GM12878 (cell line): ENCODE data around the gene ZNF646. TPM values are rescaled to one million over a fixed set of nuclear protein-coding genes. Genes with fewer than 3 reads are reported as not detected.

ENCODE experiments used
- ATAC-seq: fragments of 200-7000 bp; cut with Tn5 transposase; 3 replicates; pipeline ENCODE4 v1.9.1; 2020; ENCODE audit warnings: mild to moderate bottlenecking, moderate library complexity
- BruUV-seq: library from RNA; stranded (reverse); fragments of 400-500 nt; replicated peaks from 2 replicates; lab custom pipeline; 2021; lab: Mats Ljungman, UMichigan
- CTCF ChIA-PET: fragments of 300-600 bp; sonication (Branson Sonifier 250); formaldehyde crosslinking; extraction: SDS; loops from one replicate; lab custom pipeline; 2021; ENCODE audit warnings: inconsistent platforms; lab: Yijun Ruan, JAX
- POLR2A ChIA-PET: fragments of 350-600 bp; formaldehyde crosslinking; extraction: SDS; loops from one replicate; lab custom pipeline; 2021; ENCODE audit warnings: inconsistent platforms; lab: Charles Lee
- RAD21 ChIA-PET: fragments of 300-600 bp; sonication (Branson Sonifier 250); formaldehyde crosslinking; loops from one replicate; lab custom pipeline; 2023; ENCODE audit warnings: antibody characterized with exemption; ENCODE audit not compliant: unreplicated experiment; lab: Charles Lee
- SMC1A ChIA-PET: fragments of 300-600 bp; sonication (Branson Sonifier 250); formaldehyde crosslinking; loops from one replicate; lab custom pipeline; 2023; ENCODE audit not compliant: unreplicated experiment, uncharacterized antibody; lab: Charles Lee
- DNase-seq: peaks from one replicate; pipeline ENCODE4 v3.0.0-alpha.2; 2011; ENCODE audit warnings: low read depth, low spot score
- FAIRE-seq: peaks from 3 replicates; lab custom pipeline; 2011; peaks lifted over from hg19 to GRCh38; lab: Jason Lieb, UNC
- H2AFZ ChIP-seq: 2 replicates; pipeline ENCODE4 v1.6.0; 2011; ENCODE audit warnings: low read depth, low read length, control low read depth; ENCODE audit not compliant: control insufficient read depth
- H3K27ac ChIP-seq: 2 replicates; pipeline ENCODE4 v1.5.1; 2011; ENCODE audit warnings: control low read depth; ENCODE audit not compliant: control insufficient read depth, insufficient read depth
- H3K27me3 ChIP-seq, 2 experiments: replicated peaks in 1 of 2; 2 replicates each; pipeline versions ENCODE4 v1.6.0 to v1.6.1; 2011; ENCODE audit warnings: low read length in 1 of 2; ENCODE audit not compliant: control insufficient read depth in 2 of 2, insufficient read depth in 2 of 2
- H3K36me3 ChIP-seq, 2 experiments: 2 replicates each; pipeline ENCODE4 v1.5.1; 2011; ENCODE audit warnings: low read length in 1 of 2; ENCODE audit not compliant: control insufficient read depth in 2 of 2, insufficient read depth in 2 of 2
- H3K4me1 ChIP-seq: 2 replicates; pipeline ENCODE4 v1.6.1; 2011; ENCODE audit warnings: mild to moderate bottlenecking, low read length, moderate library complexity, mixed read lengths; ENCODE audit not compliant: control insufficient read depth, insufficient read depth
- H3K4me2 ChIP-seq: 2 replicates; pipeline ENCODE4 v1.6.0; 2011; ENCODE audit warnings: control low read depth; ENCODE audit not compliant: control insufficient read depth, insufficient read depth
- H3K4me3 ChIP-seq: fragments of 200-600 bp; sonication (generic); 2 replicates; pipeline ENCODE4 v1.5.1; 2016
- H3K79me2 ChIP-seq: 2 replicates; pipeline ENCODE4 v1.6.0; 2011; ENCODE audit warnings: low read length; ENCODE audit not compliant: control insufficient read depth, insufficient read depth
- H3K9ac ChIP-seq: 2 replicates; pipeline ENCODE4 v1.8.0; 2011; ENCODE audit warnings: low read length, control low read depth, mixed read lengths; ENCODE audit not compliant: control insufficient read depth, insufficient read depth
- H3K9me3 ChIP-seq: replicated peaks from 3 replicates; pipeline ENCODE4 v1.5.1; 2011; ENCODE audit warnings: mild to moderate bottlenecking, low read length; ENCODE audit not compliant: control insufficient read depth, insufficient read depth
- H4K20me1 ChIP-seq: 2 replicates; pipeline ENCODE4 v1.6.0; 2011; ENCODE audit not compliant: control insufficient read depth, insufficient read depth
- ATF7 ChIP-seq: fragments of 450-650 bp; IDR thresholded peaks from 2 replicates; pipeline ENCODE4 v1.6.1; 2016; ENCODE audit warnings: low read depth, mild to moderate bottlenecking
- CHD2 ChIP-seq: IDR thresholded peaks from 2 replicates; pipeline ENCODE4 v1.6.1; 2011; ENCODE audit warnings: low read depth, low read length, improper control_type of control experiment, borderline replicate concordance
- HDGF ChIP-seq: fragments of 450-650 bp; IDR thresholded peaks from 2 replicates; pipeline ENCODE4 v1.6.1; 2016; ENCODE audit warnings: antibody characterized with exemption
- IKZF2 ChIP-seq, 2 experiments: fragments of 450-650 bp; IDR thresholded peaks; 2 replicates each; pipeline ENCODE4 v1.6.1; 2017; ENCODE audit warnings: mild to moderate bottlenecking in 2 of 2, moderate library complexity in 2 of 2
- JUND ChIP-seq: IDR thresholded peaks from 2 replicates; pipeline ENCODE4 v1.6.1; 2012; ENCODE audit warnings: low read depth, mild to moderate bottlenecking, low read length, improper control_type of control experiment, moderate library complexity
- NFYB ChIP-seq: IDR thresholded peaks from 2 replicates; pipeline ENCODE4 v1.6.1; 2011; ENCODE audit warnings: low read depth, mild to moderate bottlenecking, low read length, improper control_type of control experiment, moderate library complexity; ENCODE audit not compliant: insufficient read depth
- NKRF ChIP-seq: fragments of 450-650 bp; conservative IDR thresholded peaks from 2 replicates; pipeline ENCODE4 v1.6.1; 2017; ENCODE audit warnings: mild to moderate bottlenecking, moderate library complexity
- NR2C2 ChIP-seq: IDR thresholded peaks from 2 replicates; pipeline ENCODE4 v1.6.1; 2011; ENCODE audit warnings: borderline replicate concordance, low read depth; ENCODE audit not compliant: control insufficient read depth, insufficient read length
- POLR2AphosphoS5 ChIP-seq: IDR thresholded peaks from 2 replicates; pipeline ENCODE4 v1.6.1; 2011; ENCODE audit warnings: mild to moderate bottlenecking, low read length, inconsistent platforms
- POU2F2 ChIP-seq: IDR thresholded peaks from 3 replicates; pipeline ENCODE4 v1.6.1; 2011; ENCODE audit warnings: low read depth, mild to moderate bottlenecking, low read length, borderline replicate concordance
- SIN3A ChIP-seq: IDR thresholded peaks from 2 replicates; pipeline ENCODE4 v1.6.1; 2012; ENCODE audit warnings: low read depth, low read length, improper control_type of control experiment
- SIX5 ChIP-seq: IDR thresholded peaks from 2 replicates; pipeline ENCODE4 v1.6.1; 2011; ENCODE audit warnings: mild to moderate bottlenecking, low read depth, low read length, moderate library complexity; ENCODE audit not compliant: severe bottlenecking
- SPI1 ChIP-seq: IDR thresholded peaks from 2 replicates; pipeline ENCODE4 v1.6.1; 2011; ENCODE audit warnings: low read depth, mild to moderate bottlenecking, low read length, moderate library complexity, borderline replicate concordance; ENCODE audit not compliant: insufficient read depth
- ZBED1 ChIP-seq: IDR thresholded peaks from 2 replicates; pipeline ENCODE4 v1.6.1; 2016; ENCODE audit warnings: borderline replicate concordance
- WGBS: methylation state at CpG from one replicate; pipeline ENCODE4 v1.1.6; 2016; ENCODE audit warnings: low lambda C conversion rate; ENCODE audit not compliant: insufficient replicate concordance, insufficient coverage; ENCODE audit errors: missing lambda C conversion rate; 5-methylcytosine and 5-hydroxymethylcytosine counted together
- in situ Hi-C: fragments of 300-500 bp; cut with MboI; formaldehyde crosslinking; loops from 9 replicates; pipeline ENCODE4 v1.14.3; 2018; ENCODE audit warnings: mixed read lengths
- intact Hi-C: fragments of 100-400 bp; cut with micrococcal nuclease; formaldehyde crosslinking; loops from one replicate; pipeline ENCODE4 v1.14.2; 2022; ENCODE audit not compliant: unreplicated experiment
- polyA plus RNA-seq, 11 experiments: library from polyadenylated mRNA; depleted of rRNA in 4 of 11; unstranded in 6 of 11; stranded (reverse) in 5 of 11; fragments of >200 nt; fragmentation: Nextera tagmentation in 4 of 11; fragmentation: Illumina TruSeq in 1 of 11; extraction: Ambion mirVana in 4 of 11; extraction: Trizol in 1 of 11; gene quantifications; 1 replicate in 1 of 11; 2 replicates in 10 of 11; pipeline versions ENCODE4 v1.2.1 to v1.2.3, GENCODE V29; 2011 to 2016; ENCODE audit warnings: inconsistent platforms in 2 of 11, missing spikeins in 2 of 11, low read depth in 1 of 11
- total RNA-seq, 4 experiments: library from RNA; depleted of rRNA in 3 of 4; stranded (reverse); fragments of >200 nt in 3 of 4; fragmentation: Illumina TruSeq in 1 of 4; extraction: Trizol in 1 of 4; gene quantifications; 2 replicates each; pipeline versions ENCODE4 v1.2.1 to v1.2.3, GENCODE V29; 2013 to 2021
- TF ChIP-seq, protein P1 (sequence below): IDR thresholded peaks from 2 replicates; pipeline ENCODE4 v1.6.1; 2011; ENCODE audit warnings: low read depth, mild to moderate bottlenecking, low read length, moderate library complexity, borderline replicate concordance; ENCODE audit errors: extremely low read depth
- TF ChIP-seq, protein P2 (sequence below): fragments of 450-650 bp; IDR thresholded peaks from 2 replicates; pipeline ENCODE4 v1.6.1; 2017; ENCODE audit warnings: mild to moderate bottlenecking, moderate library complexity

Gene ZNF646
- total and polyA plus RNA-seq, 10 of the 15 experiments (the other 5 are each of a cell fraction or from before 2014, with no cell fraction given): 0.10 to 21.8 (median 6.4) TPM

- 58% methylated on average over 5 of the region's 5 CpGs for WGBS
- ATAC-seq (peak; percentile 7; the same call in 2 of the 3 replicates), FAIRE-seq (no peak), DNase-seq (no peak)
- Histone ChIP-seq H3K27ac (no peak overlapping the region), H3K79me2 (peaks cover 16% of the 10 kb centered on the region), H3K4me3 (no peak overlapping the region), H3K36me3 (peaks cover 0 to 4% of the 10 kb centered on the region in 2 experiments; a peak in 3 of 4 replicates), H2AFZ (no peak overlapping the region), H3K27me3 (no peaks in the 10 kb centered on the region), H3K9ac (no peak overlapping the region), H4K20me1 (no peaks in the 10 kb centered on the region), H3K9me3 (no peaks in the 10 kb centered on the region), H3K4me1 (peaks cover 9% of the 10 kb centered on the region), H3K4me2 (no peak overlapping the region)
- SMC1A ChIA-PET: interaction anchor here (1.1 kb wide), 1 partner anchor 29 kb away, joined by 5 read pairs; no protein-coding TSS in a partner anchor
- no TSS peak for BruUV-seq
- CTCF ChIA-PET: interaction anchor here (0.7 to 1.6 kb wide), 2 partner anchors 29 to 39 kb away, joined by 3 to 7 read pairs; partner anchors contain the start of genes ZNF646 and ZNF668
- POLR2A ChIA-PET: interaction anchor here (0.5 to 0.6 kb wide), 2 partner anchors 43 to 67 kb away, joined by 3 to 5 read pairs; no protein-coding TSS in a partner anchor
- intact Hi-C loops (loop anchor here (10.0 kb wide), 1 partner anchor 761 kb away; the partner anchor contains the start of gene ZNF267), in situ Hi-C loops (loop anchor here (10.0 kb wide), 1 partner anchor 761 kb away; the partner anchor contains the start of gene ZNF267)
- RAD21 ChIA-PET: no interaction called here
- TF ChIP-seq NFYB (no peak), SIX5 (no peak), POLR2AphosphoS5 (no peak), ATF7 (no peak), SIN3A (no peak), CHD2 (no peak), SPI1 (0 out of 2 replicates have a peak, but pooled peaks have one; percentile 3), NKRF (no peak), NR2C2 (no peak), HDGF (no peak), POU2F2 (no peak), IKZF2 (IDR thresholded peaks at IDR 0.05) (peak; percentile 27 to 37; a peak in 1 of 4 replicates), JUND (no peak), ZBED1 (no peak)
- TF ChIP-seq, protein P1, sequence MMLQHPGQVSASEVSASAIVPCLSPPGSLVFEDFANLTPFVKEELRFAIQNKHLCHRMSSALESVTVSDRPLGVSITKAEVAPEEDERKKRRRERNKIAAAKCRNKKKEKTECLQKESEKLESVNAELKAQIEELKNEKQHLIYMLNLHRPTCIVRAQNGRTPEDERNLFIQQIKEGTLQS: no peak
- TF ChIP-seq, protein P2, sequence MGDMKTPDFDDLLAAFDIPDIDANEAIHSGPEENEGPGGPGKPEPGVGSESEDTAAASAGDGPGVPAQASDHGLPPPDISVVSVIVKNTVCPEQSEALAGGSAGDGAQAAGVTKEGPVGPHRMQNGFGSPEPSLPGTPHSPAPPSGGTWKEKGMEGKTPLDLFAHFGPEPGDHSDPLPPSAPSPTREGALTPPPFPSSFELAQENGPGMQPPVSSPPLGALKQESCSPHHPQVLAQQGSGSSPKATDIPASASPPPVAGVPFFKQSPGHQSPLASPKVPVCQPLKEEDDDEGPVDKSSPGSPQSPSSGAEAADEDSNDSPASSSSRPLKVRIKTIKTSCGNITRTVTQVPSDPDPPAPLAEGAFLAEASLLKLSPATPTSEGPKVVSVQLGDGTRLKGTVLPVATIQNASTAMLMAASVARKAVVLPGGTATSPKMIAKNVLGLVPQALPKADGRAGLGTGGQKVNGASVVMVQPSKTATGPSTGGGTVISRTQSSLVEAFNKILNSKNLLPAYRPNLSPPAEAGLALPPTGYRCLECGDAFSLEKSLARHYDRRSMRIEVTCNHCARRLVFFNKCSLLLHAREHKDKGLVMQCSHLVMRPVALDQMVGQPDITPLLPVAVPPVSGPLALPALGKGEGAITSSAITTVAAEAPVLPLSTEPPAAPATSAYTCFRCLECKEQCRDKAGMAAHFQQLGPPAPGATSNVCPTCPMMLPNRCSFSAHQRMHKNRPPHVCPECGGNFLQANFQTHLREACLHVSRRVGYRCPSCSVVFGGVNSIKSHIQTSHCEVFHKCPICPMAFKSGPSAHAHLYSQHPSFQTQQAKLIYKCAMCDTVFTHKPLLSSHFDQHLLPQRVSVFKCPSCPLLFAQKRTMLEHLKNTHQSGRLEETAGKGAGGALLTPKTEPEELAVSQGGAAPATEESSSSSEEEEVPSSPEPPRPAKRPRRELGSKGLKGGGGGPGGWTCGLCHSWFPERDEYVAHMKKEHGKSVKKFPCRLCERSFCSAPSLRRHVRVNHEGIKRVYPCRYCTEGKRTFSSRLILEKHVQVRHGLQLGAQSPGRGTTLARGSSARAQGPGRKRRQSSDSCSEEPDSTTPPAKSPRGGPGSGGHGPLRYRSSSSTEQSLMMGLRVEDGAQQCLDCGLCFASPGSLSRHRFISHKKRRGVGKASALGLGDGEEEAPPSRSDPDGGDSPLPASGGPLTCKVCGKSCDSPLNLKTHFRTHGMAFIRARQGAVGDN: no peak
These were observed 39.2 kb downstream of the ZNF646 start for GRCh38 chr16:31113121-31114120.
